AG09309 (cell line): ENCODE results near the gene TRRAP.
"Not testable (repeated sequence)": the region's sequence is repeated elsewhere in the genome, so short reads cannot be mapped to it uniquely, and the experiment has no call there.

ENCODE experiments used
- DNase-seq: peaks from one replicate; pipeline ENCODE4 v3.0.0-alpha.2; 2010; ENCODE audit warnings: low read depth
- H3K4me3 ChIP-seq: 2 replicates; pipeline ENCODE4 v1.5.1; 2011; ENCODE audit warnings: mild to moderate bottlenecking, low read depth, low read length, moderate library complexity; ENCODE audit not compliant: control insufficient read depth
- CTCF ChIP-seq: IDR thresholded peaks from 2 replicates; pipeline ENCODE4 v1.5.1; 2011; ENCODE audit warnings: mild to moderate bottlenecking, low read depth, low read length, inconsistent platforms; ENCODE audit not compliant: insufficient read depth, control insufficient read depth; ENCODE audit errors: missing control alignments

TRRAP gene

GRCh38 chr7:99037327-99037940 is 159.1 kb downstream of the TRRAP start:
- TF ChIP-seq CTCF: no peak
- DNase-seq: no peak
- H3K4me3 ChIP-seq: no peak overlapping the region

- no peak for TF ChIP-seq CTCF
- H3K4me3 ChIP-seq: no peak overlapping the region
- DNase-seq: no peak
These were observed 159.9 kb downstream of the TRRAP start for GRCh38 chr7:99038086-99038855.

- no peak for DNase-seq
- no peak for TF ChIP-seq CTCF
- H3K4me3 ChIP-seq: no peak overlapping the region
These were observed 161.1 kb downstream of the TRRAP start for GRCh38 chr7:99039384-99039891.

GRCh38 chr7:99040104-99040958 is 162.0 kb downstream of the TRRAP start:
- TF ChIP-seq CTCF: peak; percentile 78
- DNase-seq: peak; percentile 42
- no peak overlapping the region for H3K4me3 ChIP-seq

GRCh38 chr7:99041526-99041925 is 163.2 kb downstream of the TRRAP start:
- H3K4me3 ChIP-seq: no peak overlapping the region
- TF ChIP-seq CTCF: no peak
- no peak for DNase-seq

GRCh38 chr7:99042957-99043356 is 164.6 kb downstream of the TRRAP start:
- no peak for DNase-seq
- no peak overlapping the region for H3K4me3 ChIP-seq
- no peak for TF ChIP-seq CTCF

GRCh38 chr7:99044858-99045257 is 166.5 kb downstream of the TRRAP start:
- DNase-seq, H3K4me3 ChIP-seq: not testable (repeated sequence)

GRCh38 chr7:99046262-99046661 is 167.9 kb downstream of the TRRAP start:
- not testable (repeated sequence) for DNase-seq, H3K4me3 ChIP-seq
